K562 (cell line): ENCODE results near the gene CISTR.

ENCODE experiments used
- CEBPG ChIP-seq, 3 experiments: fragments of 200-800 bp in 1 of 3; sonication (Bioruptor generic) in 1 of 3; sonication (generic) in 1 of 3; formaldehyde crosslinking in 1 of 3; IDR thresholded peaks in 2 of 3; conservative IDR thresholded peaks in 1 of 3; 2 replicates each; pipeline versions ENCODE4 v1.6.1 to v1.8.0; 2016 to 2022; ENCODE audit warnings: missing compliant biosample characterization in 2 of 3, missing genetic modification characterization in 2 of 3, mild to moderate bottlenecking in 1 of 3, missing genetic modification reagents in 1 of 3
- E2F1 ChIP-seq: sonication (generic); formaldehyde crosslinking; IDR thresholded peaks from 2 replicates; pipeline ENCODE4 v1.8.1; 2023; ENCODE audit warnings: mild to moderate bottlenecking, missing genetic modification reagents, moderate library complexity
- E4F1 ChIP-seq: fragments of 250-450 bp; sonication (Bioruptor Pico); IDR thresholded peaks from 2 replicates; pipeline ENCODE4 v1.5.0; 2021; ENCODE audit warnings: mild to moderate bottlenecking, borderline replicate concordance

GRCh38 chr12:53703756-53704155 lies 48.0 kb downstream of the CISTR start:
- TF ChIP-seq CEBPG (CRISPR knock-in tag; IDR thresholded peaks at IDR 0.05) (no peak), CEBPG (tag; conservative IDR thresholded peaks at IDR 0.05 in 1 of 2, IDR thresholded peaks at IDR 0.05 in 1 of 2) (no peak), E4F1 (no peak), E2F1 (CRISPR knock-in tag) (no peak)
